PC-9 (cell line): ENCODE results near the gene RREB1. TPM values are rescaled to one million over a fixed set of nuclear protein-coding genes. Genes with fewer than 3 reads are reported as not detected.

Experiments
- BruUV-seq: library from RNA; stranded (reverse); fragments of 400-500 nt; replicated peaks from 2 replicates; lab custom pipeline; 2021; lab: Mats Ljungman, UMichigan
- CTCF ChIA-PET: fragments of 300-600 bp; sonication (Branson Sonifier 250); formaldehyde crosslinking; loops from one replicate; lab custom pipeline; 2022; ENCODE audit warnings: antibody characterized with exemption; lab: Charles Lee
- POLR2A ChIA-PET: fragments of 300-600 bp; sonication (Branson Sonifier 250); formaldehyde crosslinking; loops from one replicate; lab custom pipeline; 2022; ENCODE audit warnings: antibody characterized with exemption; ENCODE audit not compliant: unreplicated experiment; lab: Charles Lee
- DNase-seq, 2 experiments: peaks; one replicate each; pipeline versions ENCODE4 v3.0.0 to v3.0.0-alpha.2; 2015 to 2022; ENCODE audit warnings: mixed read lengths in 1 of 2
- H2AFZ ChIP-seq: fragments of 200-600 bp; sonication (generic); 2 replicates; pipeline ENCODE4 v1.8.1; 2017; ENCODE audit warnings: antibody characterized with exemption
- H3F3A ChIP-seq: fragments of 200-600 bp; sonication (generic); 2 replicates; pipeline ENCODE4 v1.8.1; 2017; ENCODE audit warnings: antibody characterized with exemption, mild to moderate bottlenecking, low read depth; ENCODE audit not compliant: insufficient read depth
- H3K27ac ChIP-seq: fragments of 200-600 bp; sonication (generic); 2 replicates; pipeline ENCODE4 v1.6.1; 2016; ENCODE audit warnings: mixed run types
- H3K27me3 ChIP-seq: fragments of 200-600 bp; sonication (generic); 2 replicates; pipeline ENCODE4 v1.6.1; 2016; ENCODE audit warnings: low read depth, mixed run types; ENCODE audit not compliant: insufficient read depth
- H3K36me3 ChIP-seq: fragments of 200-600 bp; sonication (generic); 2 replicates; pipeline ENCODE4 v1.6.1; 2016; ENCODE audit warnings: low read depth, mixed run types
- H3K4me1 ChIP-seq: fragments of 200-600 bp; sonication (generic); replicated peaks from 2 replicates; pipeline ENCODE4 v1.6.1; 2016; ENCODE audit warnings: mixed run types; ENCODE audit not compliant: insufficient read depth
- H3K4me2 ChIP-seq: fragments of 200-600 bp; sonication (generic); 2 replicates; pipeline ENCODE4 v1.6.1; 2017; ENCODE audit warnings: mixed run types
- H3K4me3 ChIP-seq: fragments of 200-600 bp; sonication (generic); 2 replicates; pipeline ENCODE4 v1.6.1; 2016; ENCODE audit warnings: mixed run types
- H3K79me2 ChIP-seq: fragments of 200-600 bp; sonication (generic); 2 replicates; pipeline ENCODE4 v1.6.1; 2017; ENCODE audit warnings: low read depth, mixed run types
- H3K9me2 ChIP-seq: fragments of 200-600 bp; sonication (generic); 2 replicates; pipeline ENCODE4 v1.8.1; 2017; ENCODE audit warnings: mild to moderate bottlenecking; ENCODE audit not compliant: insufficient read depth
- H3K9me3 ChIP-seq: fragments of 200-600 bp; sonication (generic); 2 replicates; pipeline ENCODE4 v1.8.1; 2016; ENCODE audit warnings: low read depth; ENCODE audit not compliant: insufficient read depth
- H4K20me1 ChIP-seq: fragments of 200-600 bp; sonication (generic); 2 replicates; pipeline ENCODE4 v1.8.1; 2017; ENCODE audit not compliant: insufficient read depth
- CTCF ChIP-seq: fragments of 200-600 bp; sonication (generic); conservative IDR thresholded peaks from 2 replicates; pipeline ENCODE4 v1.6.1; 2017; ENCODE audit warnings: mixed run types, antibody characterized with exemption, mild to moderate bottlenecking, moderate library complexity
- EZH2 ChIP-seq: fragments of 200-600 bp; sonication (generic); IDR thresholded peaks from 2 replicates; pipeline ENCODE4 v1.8.0; 2017; ENCODE audit warnings: antibody characterized with exemption, low read depth
- intact Hi-C: fragments of 100-400 bp; cut with micrococcal nuclease; formaldehyde crosslinking; loops from one replicate; pipeline ENCODE4 v1.10.0; 2022; ENCODE audit not compliant: unreplicated experiment
- total RNA-seq: library from RNA; stranded (reverse); gene quantifications from 2 replicates; pipeline ENCODE4 v1.2.3, GENCODE V29; 2021

The RREB1 gene
- total RNA-seq, 1 experiment from 2014 or later, result 38.4 TPM

- ChIA-PET POLR2A (no interaction called here), CTCF (no interaction called here)
- TF ChIP-seq EZH2, result no peak
- TF ChIP-seq CTCF, result no peak
- Histone ChIP-seq H4K20me1 (peaks cover 14% of the 10 kb centered on the region), H3K9me3 (no peaks in the 10 kb centered on the region), H3K4me1 (no peaks in the 10 kb centered on the region), H3K4me3 (no peak overlapping the region), H3K4me2 (no peak overlapping the region), H3K36me3 (no peaks in the 10 kb centered on the region; the same call in 1 of the 2 replicates), H3K27me3 (no peaks in the 10 kb centered on the region), H3F3A (no peaks in the 10 kb centered on the region), H3K27ac (no peak overlapping the region), H2AFZ (no peak overlapping the region), H3K9me2 (no peaks in the 10 kb centered on the region), H3K79me2 (peaks cover 98% of the 10 kb centered on the region)
- BruUV-seq, result no TSS peak
- no peak for DNase-seq
- intact Hi-C loops, result no loop called here
Observed at GRCh38 chr6:7129360-7129759, 21.6 kb downstream of the RREB1 start.

- no TSS peak for BruUV-seq
- intact Hi-C loops, result no loop called here
- Histone ChIP-seq H3K4me1 (no peaks in the 10 kb centered on the region), H2AFZ (no peak overlapping the region), H3K27ac (no peak overlapping the region), H3K27me3 (no peaks in the 10 kb centered on the region), H3K4me2 (no peak overlapping the region), H3K9me2 (no peaks in the 10 kb centered on the region), H3F3A (no peaks in the 10 kb centered on the region), H3K4me3 (no peak overlapping the region), H3K36me3 (no peaks in the 10 kb centered on the region; the same call in 1 of the 2 replicates), H3K9me3 (no peaks in the 10 kb centered on the region), H3K79me2 (peaks cover 98% of the 10 kb centered on the region), H4K20me1 (peaks cover 14% of the 10 kb centered on the region)
- POLR2A ChIA-PET, result no interaction called here
- CTCF ChIA-PET, result interaction anchor here (0.6 kb wide), 1 partner anchor 405 kb away, joined by 3 read pairs; no protein-coding TSS in a partner anchor
- no peak for DNase-seq
- TF ChIP-seq EZH2 (no peak), CTCF (no peak)
Observed at GRCh38 chr6:7129784-7130569, 22.2 kb downstream of the RREB1 start.

DNA sequence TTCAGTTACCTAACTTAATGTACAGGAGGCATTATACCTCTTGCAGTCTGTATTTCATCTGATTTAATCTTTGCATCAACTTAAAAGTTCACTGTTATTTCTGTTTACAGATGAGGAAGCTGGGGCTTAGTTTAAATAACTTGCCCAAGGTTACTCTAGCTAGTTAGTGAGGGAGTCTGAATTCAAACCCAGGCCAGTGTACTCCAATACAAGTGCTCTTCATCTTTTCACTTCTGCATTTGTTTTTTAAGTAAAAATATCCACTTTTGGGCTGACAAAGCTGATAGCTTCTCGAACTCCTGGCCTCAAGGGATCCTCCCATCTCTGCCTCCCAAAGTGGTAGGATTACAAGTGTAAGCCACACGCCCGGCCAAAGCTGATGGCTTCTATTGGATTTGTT, 23.6 kb downstream of the RREB1 start:
- H4K20me1 ChIP-seq, result peaks cover 13% of the 10 kb centered on the region
- no peaks in the 10 kb centered on the region for H3K9me3 ChIP-seq
- H3K4me1 ChIP-seq, result no peaks in the 10 kb centered on the region
- H3K4me2 ChIP-seq, result no peak overlapping the region
- H3K27ac ChIP-seq, result no peak overlapping the region
- CTCF ChIA-PET, result no interaction called here
- H3K36me3 ChIP-seq, result no peaks in the 10 kb centered on the region; the same call in 1 of the 2 replicates
- no peaks in the 10 kb centered on the region for H3K9me2 ChIP-seq
- peaks cover 97% of the 10 kb centered on the region for H3K79me2 ChIP-seq
- intact Hi-C loops, result no loop called here
- TF ChIP-seq CTCF (no peak), EZH2 (no peak)
- H2AFZ ChIP-seq, result no peak overlapping the region
- no peak for DNase-seq
- no peak overlapping the region for H3K4me3 ChIP-seq
- BruUV-seq, result no TSS peak
- POLR2A ChIA-PET, result no interaction called here
- H3F3A ChIP-seq, result no peaks in the 10 kb centered on the region
- H3K27me3 ChIP-seq, result no peaks in the 10 kb centered on the region
